Naive B cell (primary cell): ENCODE measurements around the gene HDDC3. TPM values are rescaled to one million over a fixed set of nuclear protein-coding genes. Genes with fewer than 3 reads are reported as not detected.
A peak's percentile ranks its signal among the peaks of the same experiment; 100 is the strongest.
"Not testable (repeated sequence)": the region's sequence is repeated elsewhere in the genome, so short reads cannot be mapped to it uniquely, and the experiment has no call there.

ENCODE experiments used
- ATAC-seq, 2 donors: fragments of 150-1000 bp; cut with Tn5 transposase; 2 replicates each; pipeline ENCODE4 v1.10.0; 2021; ENCODE audit warnings: low read depth in 2 of 2, mild to moderate bottlenecking in 2 of 2, moderate library complexity in 2 of 2
- DNase-seq: peaks from one replicate; pipeline ENCODE4 v3.0.0; 2022
- H3K27ac Mint-ChIP-seq, 6 donors: one replicate each; pipeline ENCODE4 v1.8.0; 2020 to 2022; ENCODE audit warnings: mild to moderate bottlenecking in 6 of 6, mixed read lengths in 6 of 6, moderate library complexity in 5 of 6, inconsistent platforms in 2 of 6
- H3K27me3 Mint-ChIP-seq, 3 donors: one replicate each; pipeline ENCODE4 v1.8.0; 2021 to 2022; ENCODE audit warnings: mixed read lengths in 3 of 3, mild to moderate bottlenecking in 1 of 3
- H3K36me3 Mint-ChIP-seq, 2 donors: one replicate each; pipeline ENCODE4 v1.8.0; 2020 to 2022; ENCODE audit warnings: mixed read lengths in 2 of 2, inconsistent platforms in 1 of 2, mild to moderate bottlenecking in 1 of 2
- H3K4me1 Mint-ChIP-seq, 3 donors: one replicate each; pipeline ENCODE4 v1.8.0; 2020 to 2022; ENCODE audit warnings: mixed read lengths in 3 of 3, inconsistent platforms in 1 of 3, mild to moderate bottlenecking in 1 of 3, moderate library complexity in 1 of 3
- H3K4me3 Mint-ChIP-seq, 8 donors: one replicate each; pipeline ENCODE4 v1.8.0; 2020 to 2022; ENCODE audit warnings: mild to moderate bottlenecking in 8 of 8, mixed read lengths in 8 of 8, moderate library complexity in 8 of 8, inconsistent platforms in 2 of 8
- H3K9me3 Mint-ChIP-seq, 7 donors: one replicate each; pipeline ENCODE4 v1.8.0; 2020 to 2022; ENCODE audit warnings: mixed read lengths in 7 of 7, mild to moderate bottlenecking in 5 of 7, inconsistent platforms in 2 of 7, moderate library complexity in 1 of 7
- polyA plus RNA-seq, 6 donors: library from polyadenylated mRNA; unstranded; fragments of 300-500 nt; fragmentation: Illumina TruSeq; gene quantifications; one replicate each; pipeline ENCODE4 v1.2.3, GENCODE V29; 2021; ENCODE audit warnings: low read depth in 6 of 6

The HDDC3 gene
- polyA plus RNA-seq, 6 donors from 2014 or later, result 24.6 to 39.5 (median 35.0) TPM

GRCh38 chr15:90933301-90933700 is 952 bp upstream of the HDDC3 start:
- ATAC-seq (no peak), DNase-seq (no peak)
- Mint-ChIP-seq H3K27me3 (no peaks in the 10 kb centered on the region), H3K4me3 (peak overlapping the region in 7 of 8 donors; percentile 45 to 97 (median 70)), H3K27ac (peak overlapping the region in 3 of 6 donors; percentile 22 to 93 (median 90)), H3K4me1 (peaks cover 47 to 61% (median 56%) of the 10 kb centered on the region in 3 donors), H3K9me3 (no peaks in the 10 kb centered on the region), H3K36me3 (no peaks in the 10 kb centered on the region)

- Mint-ChIP-seq H3K27me3 (no peaks in the 10 kb centered on the region), H3K4me3 (peak overlapping the region; percentile 93 to 98 (median 97)), H3K9me3 (no peaks in the 10 kb centered on the region), H3K27ac (peak overlapping the region in 5 of 6 donors; percentile 65 to 94 (median 87)), H3K4me1 (peaks cover 47 to 62% (median 56%) of the 10 kb centered on the region in 3 donors), H3K36me3 (no peaks in the 10 kb centered on the region)
- ATAC-seq (no peak), DNase-seq (no peak)
Observed at GRCh38 chr15:90932660-90932991, 277 bp upstream of the HDDC3 start.

- Mint-ChIP-seq H3K27ac (peak overlapping the region; percentile 65 to 99 (median 98)), H3K4me3 (peak overlapping the region; percentile 93 to 98 (median 97)), H3K27me3 (no peaks in the 10 kb centered on the region), H3K9me3 (no peaks in the 10 kb centered on the region), H3K36me3 (no peaks in the 10 kb centered on the region), H3K4me1 (peaks cover 42 to 56% (median 49%) of the 10 kb centered on the region in 3 donors)
- ATAC-seq (no peak), DNase-seq (no peak)
Observed at GRCh38 chr15:90931575-90931827, 848 bp downstream of the HDDC3 start.

GRCh38 chr15:90930861-90931574 is 1.3 kb downstream of the HDDC3 start:
- no peaks in the 10 kb centered on the region for H3K36me3 Mint-ChIP-seq
- H3K4me3 Mint-ChIP-seq, result peak overlapping the region; percentile 93 to 98 (median 97)
- ATAC-seq (no peak), DNase-seq (no peak)
- no peaks in the 10 kb centered on the region for H3K9me3 Mint-ChIP-seq
- H3K4me1 Mint-ChIP-seq, result peaks cover 38 to 52% (median 44%) of the 10 kb centered on the region in 3 donors
- H3K27ac Mint-ChIP-seq, result peak overlapping the region; percentile 94 to 99 (median 98)
- no peaks in the 10 kb centered on the region for H3K27me3 Mint-ChIP-seq

- Mint-ChIP-seq H3K27me3 (no peaks in the 10 kb centered on the region), H3K27ac (peak overlapping the region; percentile 94 to 99 (median 97)), H3K36me3 (no peaks in the 10 kb centered on the region), H3K9me3 (no peaks in the 10 kb centered on the region), H3K4me1 (peaks cover 27 to 42% (median 38%) of the 10 kb centered on the region in 3 donors), H3K4me3 (peak overlapping the region; percentile 93 to 98 (median 96))
- ATAC-seq (no peak), DNase-seq (no peak)
Observed at GRCh38 chr15:90929246-90930019, 2.9 kb downstream of the HDDC3 start.

- H3K27me3 Mint-ChIP-seq, H3K9me3 Mint-ChIP-seq, DNase-seq, ATAC-seq, H3K36me3 Mint-ChIP-seq: not testable (repeated sequence)
- Mint-ChIP-seq H3K27ac (peak overlapping the region in 2 of 6 donors; percentile 47 to 66), H3K4me1 (peaks cover 23 to 37% (median 32%) of the 10 kb centered on the region in 3 donors), H3K4me3 (peak overlapping the region in 3 of 8 donors; percentile 35 to 97 (median 58))
Observed at GRCh38 chr15:90928106-90928505, 4.2 kb downstream of the HDDC3 start.

GRCh38 chr15:90926766-90927165 is 5.6 kb downstream of the HDDC3 start:
- DNase-seq, H3K9me3 Mint-ChIP-seq, H3K27me3 Mint-ChIP-seq, ATAC-seq, H3K36me3 Mint-ChIP-seq, H3K4me3 Mint-ChIP-seq: not testable (repeated sequence)
- H3K27ac Mint-ChIP-seq, result peak overlapping the region in 3 of 6 donors; percentile 41 to 73 (median 64)
- peaks cover 17 to 29% (median 27%) of the 10 kb centered on the region in 3 donors for H3K4me1 Mint-ChIP-seq

- no peak overlapping the region for H3K27ac Mint-ChIP-seq
- no peaks in the 10 kb centered on the region for H3K9me3 Mint-ChIP-seq
- no peak overlapping the region for H3K4me3 Mint-ChIP-seq
- H3K36me3 Mint-ChIP-seq, result peaks cover 4 to 15% of the 10 kb centered on the region in 2 donors
- no peaks in the 10 kb centered on the region for H3K27me3 Mint-ChIP-seq
- DNase-seq, result no peak
- H3K4me1 Mint-ChIP-seq, result peaks cover 0 to 8% (median 4%) of the 10 kb centered on the region in 3 donors
- no peak for ATAC-seq
Observed at GRCh38 chr15:90924375-90924774, 8.0 kb downstream of the HDDC3 start.

- H3K9me3 Mint-ChIP-seq, H3K4me3 Mint-ChIP-seq, H3K4me1 Mint-ChIP-seq: not testable (repeated sequence)
Observed at GRCh38 chr15:90922712-90923322, 9.5 kb downstream of the HDDC3 start.

GRCh38 chr15:90921887-90922286 is 10.5 kb downstream of the HDDC3 start:
- no peak overlapping the region for H3K27ac Mint-ChIP-seq
- no peak overlapping the region for H3K4me3 Mint-ChIP-seq
- H3K9me3 Mint-ChIP-seq, result no peaks in the 10 kb centered on the region
- no peaks in the 10 kb centered on the region for H3K4me1 Mint-ChIP-seq
- H3K36me3 Mint-ChIP-seq, result peaks cover 17 to 35% of the 10 kb centered on the region in 2 donors
- no peak for DNase-seq
- ATAC-seq, result no peak
- no peaks in the 10 kb centered on the region for H3K27me3 Mint-ChIP-seq

More at GRCh38 chr15:90922712-90923322, 9.5 kb downstream of the HDDC3 start:
- H3K27ac Mint-ChIP-seq, result peak overlapping the region in 1 of 6 donors; percentile 41
- not testable (repeated sequence) for H3K27me3 Mint-ChIP-seq, DNase-seq, ATAC-seq
- H3K36me3 Mint-ChIP-seq, result peaks cover 8 to 26% of the 10 kb centered on the region in 2 donors

- Mint-ChIP-seq H3K4me3 (peak overlapping the region in 1 of 8 donors; percentile 52), H3K27me3 (no peaks in the 10 kb centered on the region), H3K9me3 (no peaks in the 10 kb centered on the region), H3K27ac (peak overlapping the region in 1 of 6 donors; percentile 56), H3K4me1 (peaks cover 8 to 12% (median 9%) of the 10 kb centered on the region in 3 donors), H3K36me3 (peaks cover 23 to 41% of the 10 kb centered on the region in 2 donors)
- no peak for DNase-seq
- no peak for ATAC-seq
Observed at GRCh38 chr15:90918835-90919234, 13.5 kb downstream of the HDDC3 start.

- H3K27me3 Mint-ChIP-seq, result no peaks in the 10 kb centered on the region
- no peak overlapping the region for H3K4me3 Mint-ChIP-seq
- ATAC-seq, result no peak
- no peaks in the 10 kb centered on the region for H3K9me3 Mint-ChIP-seq
- H3K27ac Mint-ChIP-seq, result peak overlapping the region in 1 of 6 donors; percentile 56
- no peak for DNase-seq
- H3K36me3 Mint-ChIP-seq, result peaks cover 23 to 41% of the 10 kb centered on the region in 2 donors
- peaks cover 8 to 12% (median 9%) of the 10 kb centered on the region in 3 donors for H3K4me1 Mint-ChIP-seq
Observed at GRCh38 chr15:90918034-90918788, 14.1 kb downstream of the HDDC3 start.

GRCh38 chr15:90917569-90917968 is 14.8 kb downstream of the HDDC3 start:
- H3K27me3 Mint-ChIP-seq, result no peaks in the 10 kb centered on the region

More at GRCh38 chr15:90917569-90917968, 14.8 kb downstream of the HDDC3 start:
- Mint-ChIP-seq H3K4me3 (no peak overlapping the region), H3K4me1 (peaks cover 8 to 12% (median 9%) of the 10 kb centered on the region in 3 donors), H3K9me3 (no peaks in the 10 kb centered on the region), H3K36me3 (peaks cover 23 to 41% of the 10 kb centered on the region in 2 donors), H3K27ac (peak overlapping the region in 1 of 6 donors; percentile 80)
- ATAC-seq, result no peak
- DNase-seq, result no peak
